IPS-NIHi7 (cell line): ENCODE results near the gene ATP7B.
"Not testable (repeated sequence)": the region's sequence is repeated elsewhere in the genome, so short reads cannot be mapped to it uniquely, and the experiment has no call there.

Experiments used
- DNase-seq: peaks from one replicate; pipeline ENCODE4 v3.0.0; 2012; ENCODE audit warnings: mixed read lengths; ENCODE audit errors: extremely low spot score

Gene ATP7B

GRCh38 chr13:51922771-51923480 is 88.3 kb downstream of the ATP7B start:
- DNase-seq, result no peak

GRCh38 chr13:51921790-51922740 is 89.2 kb downstream of the ATP7B start:
- no peak for DNase-seq

- DNase-seq, result no peak
Measured at GRCh38 chr13:51920786-51921185, 90.5 kb downstream of the ATP7B start.

GRCh38 chr13:51920267-51920666 is 91.0 kb downstream of the ATP7B start:
- no peak for DNase-seq

- DNase-seq, result no peak
Measured at GRCh38 chr13:51919531-51919930, 91.7 kb downstream of the ATP7B start.

- DNase-seq, result no peak
Measured at GRCh38 chr13:51916962-51917361, 94.3 kb downstream of the ATP7B start.

- no peak for DNase-seq
Measured at GRCh38 chr13:51916051-51916818, 95.0 kb downstream of the ATP7B start.

GRCh38 chr13:51914137-51914493 is 97.1 kb downstream of the ATP7B start:
- DNase-seq, result no peak

- peak; percentile 71 for DNase-seq
Measured at GRCh38 chr13:51913421-51914136, 97.7 kb downstream of the ATP7B start.

GRCh38 chr13:51912511-51913225 is 98.6 kb downstream of the ATP7B start:
- DNase-seq, result no peak

- DNase-seq, result no peak
Measured at GRCh38 chr13:51912091-51912490, 99.2 kb downstream of the ATP7B start.

GRCh38 chr13:51910508-51910907 is 100.7 kb downstream of the ATP7B start:
- no peak for DNase-seq

GRCh38 chr13:51909265-51909664 is 102.0 kb downstream of the ATP7B start:
- not testable (repeated sequence) for DNase-seq

GRCh38 chr13:51907040-51907732 is 104.1 kb downstream of the ATP7B start:
- DNase-seq, result no peak

- no peak for DNase-seq
Measured at GRCh38 chr13:51906581-51906980, 104.7 kb downstream of the ATP7B start.

GRCh38 chr13:51905787-51906186 is 105.5 kb downstream of the ATP7B start:
- DNase-seq, result no peak

GRCh38 chr13:51902776-51903175 is 108.5 kb downstream of the ATP7B start:
- no peak for DNase-seq

GRCh38 chr13:51900471-51900870 is 110.8 kb downstream of the ATP7B start:
- no peak for DNase-seq

GRCh38 chr13:51895906-51896888 is 115.1 kb downstream of the ATP7B start:
- peak; percentile 86 for DNase-seq
